HepG2 (cell line): ENCODE data around the gene CRKL. TPM values are rescaled to one million over a fixed set of nuclear protein-coding genes. Genes with fewer than 3 reads are reported as not detected.

Experiments
- ATAC-seq: fragments of 200-7000 bp; cut with Tn5 transposase; 3 replicates; pipeline ENCODE4 v1.9.1; 2020; ENCODE audit warnings: mild to moderate bottlenecking, moderate library complexity
- BruUV-seq: library from RNA; stranded (reverse); fragments of 400-500 nt; replicated peaks from 2 replicates; lab custom pipeline; 2021; lab: Mats Ljungman, UMichigan
- CTCF ChIA-PET: fragments of 300-600 bp; formaldehyde crosslinking; extraction: SDS; loops from one replicate; lab custom pipeline; 2021; ENCODE audit warnings: low total read pairs, inconsistent platforms, low intra/inter-chr PET ratio; lab: Yijun Ruan, JAX
- POLR2A ChIA-PET: fragments of 350-600 bp; sonication (Branson Sonifier 250); formaldehyde crosslinking; loops from one replicate; lab custom pipeline; 2020; ENCODE audit warnings: antibody characterized with exemption, inconsistent platforms; lab: Yijun Ruan, JAX
- DNase-seq: peaks from one replicate; pipeline ENCODE4 v3.0.0-alpha.2; 2015; ENCODE audit warnings: low spot score
- FAIRE-seq: peaks from 3 replicates; lab custom pipeline; 2011; peaks lifted over from hg19 to GRCh38; lab: Jason Lieb, UNC
- H2AFZ ChIP-seq: one replicate; pipeline ENCODE4 v1.6.1; 2011; ENCODE audit warnings: low read length, inconsistent platforms
- H3K27ac ChIP-seq: fragments of 300-600 bp; 3 replicates; pipeline ENCODE4 v1.8.0; 2011; ENCODE audit warnings: mixed run types, mild to moderate bottlenecking, mixed read lengths, low read length, inconsistent platforms; ENCODE audit not compliant: insufficient read depth; ENCODE audit errors: extremely low read length
- H3K27me3 ChIP-seq, 2 experiments: fragments of 200-600 bp in 1 of 2; 2 replicates in 1 of 2; 3 replicates in 1 of 2; pipeline versions ENCODE4 v1.6.0 to v1.8.0; 2011; ENCODE audit warnings: low read length in 2 of 2, mild to moderate bottlenecking in 2 of 2, moderate library complexity in 2 of 2, inconsistent platforms in 1 of 2; ENCODE audit not compliant: insufficient read depth in 2 of 2, control insufficient read depth in 1 of 2
- H3K36me3 ChIP-seq, 2 experiments: fragments of 200-600 bp in 1 of 2; replicated peaks in 1 of 2; 2 replicates in 1 of 2; 3 replicates in 1 of 2; pipeline versions ENCODE4 v1.5.1 to v1.8.0; 2011; ENCODE audit warnings: low read length in 2 of 2, inconsistent platforms in 1 of 2; ENCODE audit not compliant: insufficient read depth in 2 of 2, control insufficient read depth in 1 of 2
- H3K4me1 ChIP-seq: 2 replicates; pipeline ENCODE4 v1.5.1; 2012; ENCODE audit warnings: low read length, inconsistent platforms; ENCODE audit not compliant: insufficient read depth
- H3K4me2 ChIP-seq: 2 replicates; pipeline ENCODE4 v1.6.0; 2011; ENCODE audit warnings: low read depth, low read length, inconsistent platforms
- H3K4me3 ChIP-seq, 3 experiments: fragments of 200-600 bp in 1 of 3; sonication (generic), shearing (Covaris generic) in 1 of 3; replicated peaks in 1 of 3; 2 replicates each; pipeline ENCODE4 v1.5.1; 2011 to 2016; ENCODE audit warnings: low read length in 3 of 3, inconsistent platforms in 2 of 3, low read depth in 2 of 3, mild to moderate bottlenecking in 2 of 3, control low read depth in 1 of 3, mixed read lengths in 1 of 3; ENCODE audit not compliant: insufficient read depth in 1 of 3
- H3K79me2 ChIP-seq: one replicate; pipeline ENCODE4 v1.6.1; 2011; ENCODE audit warnings: low read length, inconsistent platforms; ENCODE audit not compliant: insufficient read depth
- H3K9ac ChIP-seq: 2 replicates; pipeline ENCODE4 v1.6.0; 2011; ENCODE audit warnings: mild to moderate bottlenecking, low read depth, low read length, inconsistent platforms; ENCODE audit not compliant: insufficient read depth
- H3K9me3 ChIP-seq: 2 replicates; pipeline ENCODE4 v1.5.1; 2012; ENCODE audit warnings: mild to moderate bottlenecking, low read length
- H4K20me1 ChIP-seq: 2 replicates; pipeline ENCODE4 v1.6.0; 2011; ENCODE audit warnings: inconsistent platforms, mild to moderate bottlenecking, low read length, moderate library complexity; ENCODE audit not compliant: insufficient read depth
- ATAD3A ChIP-seq: sonication (generic); formaldehyde crosslinking; IDR thresholded peaks from 2 replicates; pipeline ENCODE4 v1.4.0; 2020; ENCODE audit warnings: missing genetic modification reagents
- HOXA5 ChIP-seq: sonication (generic); formaldehyde crosslinking; IDR thresholded peaks from 2 replicates; pipeline ENCODE4 v1.4.0; 2020; ENCODE audit warnings: missing genetic modification reagents
- HOXD1 ChIP-seq: sonication (generic); formaldehyde crosslinking; IDR thresholded peaks from 2 replicates; pipeline ENCODE4 v1.5.0; 2020; ENCODE audit warnings: missing genetic modification reagents
- SSRP1 ChIP-seq: IDR thresholded peaks from 2 replicates; pipeline ENCODE4 v1.6.1; 2016; ENCODE audit warnings: control low read depth
- STAG1 ChIP-seq: sonication (generic); formaldehyde crosslinking; IDR thresholded peaks from 2 replicates; pipeline ENCODE4 v1.4.0; 2020; ENCODE audit warnings: missing genetic modification reagents
- ZMYM3 ChIP-seq: sonication (generic); formaldehyde crosslinking; IDR thresholded peaks from 2 replicates; pipeline ENCODE4 v1.5.1; 2020; ENCODE audit warnings: mild to moderate bottlenecking, missing genetic modification reagents
- ZNF121 ChIP-seq: sonication (generic); formaldehyde crosslinking; IDR thresholded peaks from 2 replicates; pipeline ENCODE4 v1.5.0; 2020; ENCODE audit warnings: mild to moderate bottlenecking, missing genetic modification reagents
- whole genome bisulfite sequencing: methylation state at CpG from one replicate; pipeline ENCODE4 v1.1.6; 2017; ENCODE audit warnings: low lambda C conversion rate; 5-methylcytosine and 5-hydroxymethylcytosine counted together
- in situ Hi-C: cut with HindIII; loops from 2 replicates; pipeline ENCODE4 v1.10.0; 2017; ENCODE audit warnings: low pct_unique_long_range_greater_than_20kb; ENCODE audit not compliant: extremely low pct_ligation_motif_present
- intact Hi-C: fragments of 100-400 bp; cut with micrococcal nuclease; formaldehyde crosslinking; loops from one replicate; pipeline ENCODE4 v1.10.0; 2022; ENCODE audit not compliant: unreplicated experiment
- polyA plus RNA-seq, 8 experiments: library from polyadenylated mRNA; depleted of rRNA in 3 of 8; stranded (reverse) in 7 of 8; unstranded in 1 of 8; fragments of >200 nt; fragmentation: Illumina TruSeq in 4 of 8; extraction: Trizol in 4 of 8; gene quantifications; 2 replicates each; pipeline versions ENCODE4 v1.2.1 to v1.2.3, GENCODE V29; 2011 to 2016; ENCODE audit warnings: low read depth in 4 of 8, missing spikeins in 1 of 8, mixed read lengths in 1 of 8; ENCODE audit not compliant: insufficient read depth in 1 of 8
- total RNA-seq, 5 experiments: library from RNA; depleted of rRNA; stranded (reverse); fragments of >200 nt; fragmentation: Illumina TruSeq; extraction: Trizol; gene quantifications; 2 replicates each; pipeline ENCODE4 v1.2.3, GENCODE V29; 2016; ENCODE audit warnings: low read depth in 1 of 5
- TF ChIP-seq, protein P1 (sequence below): sonication (generic); formaldehyde crosslinking; IDR thresholded peaks from 2 replicates; pipeline ENCODE4 v1.9.0; 2021; ENCODE audit warnings: missing genetic modification reagents, mild to moderate bottlenecking, borderline replicate concordance

Gene CRKL
- total and polyA plus RNA-seq, 2 of the 13 experiments (the other 11 are each of a cell fraction or from before 2014, with no cell fraction given): 37.4 to 60.6 TPM

GRCh38 chr22:20909543-20910303, 7.5 kb upstream of the CRKL start:
- Histone ChIP-seq H3K4me3 (no peak overlapping the region), H3K27ac (no peak overlapping the region), H3K79me2 (no peaks in the 10 kb centered on the region), H4K20me1 (no peaks in the 10 kb centered on the region), H3K27me3 (no peaks in the 10 kb centered on the region; a peak in 2 of 5 replicates), H3K9ac (no peak overlapping the region), H3K4me1 (peaks cover 40% of the 10 kb centered on the region), H2AFZ (no peak overlapping the region), H3K36me3 (no peaks in the 10 kb centered on the region), H3K4me2 (no peak overlapping the region), H3K9me3 (no peaks in the 10 kb centered on the region)
- ChIA-PET POLR2A (interaction anchor here (1.2 kb wide), 1 partner anchor 24 kb away, joined by 3 read pairs; no protein-coding TSS in a partner anchor), CTCF (no interaction called here)
- FAIRE-seq (no peak), DNase-seq (no peak), ATAC-seq (no peak)
- intact Hi-C loops (no loop called here), in situ Hi-C loops (no loop called here)
- 32% methylated on average over 6 of the region's 6 CpGs for WGBS
- BruUV-seq: no TSS peak
- TF ChIP-seq SSRP1: no peak
- TF ChIP-seq HOXA5 (CRISPR knock-in tag): no peak
- no peak for TF ChIP-seq ATAD3A (CRISPR knock-in tag)
- no peak for TF ChIP-seq STAG1
- no peak for TF ChIP-seq HOXD1 (CRISPR knock-in tag)
- TF ChIP-seq ZMYM3 (CRISPR knock-in tag): 0 out of 2 replicates have a peak, but pooled peaks have one; percentile 13
- TF ChIP-seq, protein P1, sequence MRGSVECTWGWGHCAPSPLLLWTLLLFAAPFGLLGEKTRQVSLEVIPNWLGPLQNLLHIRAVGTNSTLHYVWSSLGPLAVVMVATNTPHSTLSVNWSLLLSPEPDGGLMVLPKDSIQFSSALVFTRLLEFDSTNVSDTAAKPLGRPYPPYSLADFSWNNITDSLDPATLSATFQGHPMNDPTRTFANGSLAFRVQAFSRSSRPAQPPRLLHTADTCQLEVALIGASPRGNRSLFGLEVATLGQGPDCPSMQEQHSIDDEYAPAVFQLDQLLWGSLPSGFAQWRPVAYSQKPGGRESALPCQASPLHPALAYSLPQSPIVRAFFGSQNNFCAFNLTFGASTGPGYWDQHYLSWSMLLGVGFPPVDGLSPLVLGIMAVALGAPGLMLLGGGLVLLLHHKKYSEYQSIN (CRISPR knock-in tag): no peak
- peak; percentile 88 for TF ChIP-seq ZNF121 (CRISPR knock-in tag)
- TF ChIP-seq, all 625 proteins: peak for 2
